HCT116 (cell line): Measurements from ENCODE around the gene GARNL3.

ENCODE experiments used
- POLR2A ChIP-seq: IDR thresholded peaks from 2 replicates; pipeline ENCODE4 v1.7.0; 2011; ENCODE audit warnings: borderline replicate concordance; ENCODE audit not compliant: insufficient read depth, insufficient read length; ENCODE audit errors: extremely low read depth
- REST ChIP-seq: IDR thresholded peaks from 2 replicates; pipeline ENCODE4 v1.6.1; 2012; ENCODE audit warnings: low read depth
- YY1 ChIP-seq: IDR thresholded peaks from 2 replicates; pipeline ENCODE4 v1.6.1; 2011; ENCODE audit warnings: low read length, low read depth, moderate library complexity, mild to moderate bottlenecking; ENCODE audit not compliant: insufficient replicate concordance; ENCODE audit errors: extremely low read depth
- ZFX ChIP-seq: fragments of 450-650 bp; IDR thresholded peaks from 2 replicates; pipeline ENCODE4 v1.6.1; 2017
- TF ChIP-seq, protein P1 (sequence below), 3 experiments: fragments of 200-600 bp in 1 of 3; sonication (generic) in 1 of 3; IDR thresholded peaks in 2 of 3; conservative IDR thresholded peaks in 1 of 3; 2 replicates each; pipeline ENCODE4 v1.5.1; 2012 to 2017; ENCODE audit warnings: low read depth in 2 of 3, low read length in 2 of 3, antibody characterized with exemption in 1 of 3, borderline replicate concordance in 1 of 3, control low read depth in 1 of 3, mild to moderate bottlenecking in 1 of 3, mixed read lengths in 1 of 3, mixed run types in 1 of 3, moderate library complexity in 1 of 3; ENCODE audit not compliant: insufficient read depth in 1 of 3
- TF ChIP-seq, protein P2 (sequence below): IDR thresholded peaks from 2 replicates; pipeline ENCODE4 v1.6.1; 2012

DNA sequence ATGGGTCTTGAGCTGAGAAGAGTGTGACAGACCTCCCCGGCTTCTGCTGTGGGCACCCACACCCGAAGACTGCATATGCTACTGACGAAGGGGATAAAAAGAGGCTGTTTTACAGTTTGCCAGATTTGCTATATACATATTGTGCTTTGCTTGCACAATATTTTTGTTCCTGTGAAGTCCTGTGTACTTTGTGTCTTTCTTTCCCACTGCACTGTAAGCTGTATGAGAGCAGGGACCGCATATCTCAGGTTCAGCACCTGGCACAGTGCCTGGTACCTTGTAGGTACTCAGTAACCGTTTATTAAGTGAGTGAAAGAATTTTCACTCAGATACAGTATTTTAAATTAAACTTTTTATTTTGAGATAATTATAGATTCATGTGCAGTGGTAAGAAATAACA, 8.2 kb upstream of the GARNL3 start:
- TF ChIP-seq, protein P1, sequence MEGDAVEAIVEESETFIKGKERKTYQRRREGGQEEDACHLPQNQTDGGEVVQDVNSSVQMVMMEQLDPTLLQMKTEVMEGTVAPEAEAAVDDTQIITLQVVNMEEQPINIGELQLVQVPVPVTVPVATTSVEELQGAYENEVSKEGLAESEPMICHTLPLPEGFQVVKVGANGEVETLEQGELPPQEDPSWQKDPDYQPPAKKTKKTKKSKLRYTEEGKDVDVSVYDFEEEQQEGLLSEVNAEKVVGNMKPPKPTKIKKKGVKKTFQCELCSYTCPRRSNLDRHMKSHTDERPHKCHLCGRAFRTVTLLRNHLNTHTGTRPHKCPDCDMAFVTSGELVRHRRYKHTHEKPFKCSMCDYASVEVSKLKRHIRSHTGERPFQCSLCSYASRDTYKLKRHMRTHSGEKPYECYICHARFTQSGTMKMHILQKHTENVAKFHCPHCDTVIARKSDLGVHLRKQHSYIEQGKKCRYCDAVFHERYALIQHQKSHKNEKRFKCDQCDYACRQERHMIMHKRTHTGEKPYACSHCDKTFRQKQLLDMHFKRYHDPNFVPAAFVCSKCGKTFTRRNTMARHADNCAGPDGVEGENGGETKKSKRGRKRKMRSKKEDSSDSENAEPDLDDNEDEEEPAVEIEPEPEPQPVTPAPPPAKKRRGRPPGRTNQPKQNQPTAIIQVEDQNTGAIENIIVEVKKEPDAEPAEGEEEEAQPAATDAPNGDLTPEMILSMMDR (IDR thresholded peaks at IDR 0.05 in 2 of 3, conservative IDR thresholded peaks at IDR 0.05 in 1 of 3; ENCODE audit: borderline replicate concordance in 1 of 3, insufficient read depth in 1 of 3, low read depth in 2 of 3, low read length in 2 of 3), result no peak
- TF ChIP-seq ZFX (no peak), POLR2A (no peak), YY1 (no peak), REST (no peak)
- TF ChIP-seq, protein P2, sequence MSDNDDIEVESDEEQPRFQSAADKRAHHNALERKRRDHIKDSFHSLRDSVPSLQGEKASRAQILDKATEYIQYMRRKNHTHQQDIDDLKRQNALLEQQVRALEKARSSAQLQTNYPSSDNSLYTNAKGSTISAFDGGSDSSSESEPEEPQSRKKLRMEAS, result no peak
